Left lung (tissue), 10 donors: ENCODE data around the gene PPARA. TPM values are rescaled to one million over a fixed set of nuclear protein-coding genes. Genes with fewer than 3 reads are reported as not detected.

ENCODE experiments used
- ATAC-seq: fragments of 200-7000 bp; cut with Tn5 transposase; one replicate; pipeline ENCODE4 v1.9.1; 2020; ENCODE audit warnings: moderate library complexity
- DNase-seq, 4 donors: peaks; one replicate each; pipeline ENCODE4 v3.0.0-alpha.2; 2013 to 2020
- H3K27ac ChIP-seq, 2 donors: fragments of 200-600 bp; sonication (generic) in 1 of 2; one replicate each; pipeline versions ENCODE4 v1.5.0 to v1.8.0; 2020 to 2021
- H3K27me3 ChIP-seq, 2 donors: fragments of 200-600 bp; sonication (generic) in 1 of 2; one replicate each; pipeline versions ENCODE4 v1.5.0 to v1.8.0; 2020 to 2021
- H3K36me3 ChIP-seq, 2 donors: fragments of 200-600 bp; sonication (generic) in 1 of 2; one replicate each; pipeline versions ENCODE4 v1.5.0 to v1.8.0; 2020 to 2021
- H3K4me1 ChIP-seq, 2 donors: fragments of 200-600 bp; one replicate each; pipeline ENCODE4 v1.8.0; 2021
- H3K4me3 ChIP-seq, 2 donors: fragments of 200-600 bp; sonication (generic) in 1 of 2; one replicate each; pipeline versions ENCODE4 v1.5.0 to v1.8.0; 2020 to 2021; ENCODE audit warnings: mild to moderate bottlenecking in 1 of 2
- H3K9me3 ChIP-seq, 2 donors: fragments of 200-600 bp; sonication (generic) in 1 of 2; one replicate each; pipeline versions ENCODE4 v1.5.0 to v1.8.0; 2020 to 2021
- CTCF ChIP-seq, 2 donors: fragments of 200-600 bp; sonication (generic) in 1 of 2; IDR thresholded peaks; one replicate each; pipeline versions ENCODE4 v1.5.0 to v1.8.0; 2021; ENCODE audit warnings: antibody characterized with exemption in 2 of 2
- intact Hi-C, 2 donors: fragments of 100-400 bp; cut with DNase I; formaldehyde crosslinking; loops; one replicate each; pipeline versions ENCODE4 v1.11.2 to v1.14.2; 2022
- polyA plus RNA-seq, 6 donors: library from polyadenylated mRNA; unstranded; fragments of 120-200 nt; gene quantifications; one replicate each; pipeline ENCODE4 v1.2.1, GENCODE V29; 2013; ENCODE audit not compliant: insufficient read length in 6 of 6
- total RNA-seq, 2 donors: library from RNA; stranded (reverse); fragmentation: NEBNext Ultra II Directional; extraction: Animal tissue kit (Norgen Biotek cat#: 25700); gene quantifications; one replicate each; pipeline ENCODE4 v1.2.1, GENCODE V29; 2021
- donor health status: DM: no; HTN: yes; CAD: no.
- donor health status: DM: no; HTN: no; CAD: no.

Gene PPARA
- total and polyA plus RNA-seq, 8 donors = 13.8 to 22.3 (median 15.8) TPM

- Histone ChIP-seq H3K36me3 (peaks cover 0 to 50% of the 10 kb centered on the region in 2 donors), H3K27ac (peak overlapping the region in 1 of 2 donors; percentile 48), H3K4me1 (peaks cover 8 to 53% of the 10 kb centered on the region in 2 donors), H3K4me3 (no peak overlapping the region), H3K9me3 (peaks cover 0 to 7% of the 10 kb centered on the region in 2 donors), H3K27me3 (no peaks in the 10 kb centered on the region)
- ATAC-seq = no peak
- TF ChIP-seq CTCF (IDR thresholded peaks at IDR 0.05) = no peak
- intact Hi-C loops = no loop called here
- DNase-seq = no peak
Observed at GRCh38 chr22:46292732-46293131, 142.4 kb downstream of the PPARA start.

Other genes starting within 250 kb of the PPARA start
- gene WNT7B, start 173.4 kb upstream of the PPARA start, total RNA-seq = 10 to 100 TPM in 1 of 2 donors, 1 to 10 TPM in 1; 7.2 to 11.4 TPM
- gene WNT7B, start 173.4 kb upstream of the PPARA start, polyA plus RNA-seq = 10 to 100 TPM; 12.4 to 21.7 (median 17.5) TPM
- 1 to 10 TPM; 7.7 to 8.6 TPM for gene CDPF1, start 99.8 kb downstream of the PPARA start, total RNA-seq
- 10 to 100 TPM; 10.3 to 13.5 (median 11.8) TPM for gene CDPF1, start 99.8 kb downstream of the PPARA start, polyA plus RNA-seq
- gene PKDREJ, start 112.8 kb downstream of the PPARA start, total RNA-seq = under 1 TPM in 1 of 2 donors, not detected in 1; 0.05 TPM
- under 1 TPM; 0.46 to 0.76 (median 0.67) TPM for gene PKDREJ, start 112.8 kb downstream of the PPARA start, polyA plus RNA-seq
- 10 to 100 TPM; 26.8 to 30.8 TPM for gene TTC38, start 117.5 kb downstream of the PPARA start, total RNA-seq
- 10 to 100 TPM; 32.6 to 36.0 (median 34.5) TPM for gene TTC38, start 117.5 kb downstream of the PPARA start, polyA plus RNA-seq
- gene GTSE1, start 146.3 kb downstream of the PPARA start, total RNA-seq = 1 to 10 TPM; 1.5 to 6.4 TPM
- gene GTSE1, start 146.3 kb downstream of the PPARA start, polyA plus RNA-seq = 10 to 100 TPM; 11.8 to 30.6 (median 16.5) TPM
- gene TRMU, start 185.2 kb downstream of the PPARA start, total RNA-seq = 10 to 100 TPM; 34.1 to 35.8 TPM
- gene TRMU, start 185.2 kb downstream of the PPARA start, polyA plus RNA-seq = 10 to 100 TPM; 39.9 to 53.1 (median 45.8) TPM